ENCODE data around the gene RASA3. TPM values are rescaled to one million over a fixed set of nuclear protein-coding genes. Genes with fewer than 3 reads are reported as not detected.

The RASA3 gene
- total and polyA plus RNA-seq, 9 of the 15 experiments (the other 6 are each of a cell fraction or from before 2014, with no cell fraction given) = 0.72 to 25.3 (median 14.4) TPM

DNA sequence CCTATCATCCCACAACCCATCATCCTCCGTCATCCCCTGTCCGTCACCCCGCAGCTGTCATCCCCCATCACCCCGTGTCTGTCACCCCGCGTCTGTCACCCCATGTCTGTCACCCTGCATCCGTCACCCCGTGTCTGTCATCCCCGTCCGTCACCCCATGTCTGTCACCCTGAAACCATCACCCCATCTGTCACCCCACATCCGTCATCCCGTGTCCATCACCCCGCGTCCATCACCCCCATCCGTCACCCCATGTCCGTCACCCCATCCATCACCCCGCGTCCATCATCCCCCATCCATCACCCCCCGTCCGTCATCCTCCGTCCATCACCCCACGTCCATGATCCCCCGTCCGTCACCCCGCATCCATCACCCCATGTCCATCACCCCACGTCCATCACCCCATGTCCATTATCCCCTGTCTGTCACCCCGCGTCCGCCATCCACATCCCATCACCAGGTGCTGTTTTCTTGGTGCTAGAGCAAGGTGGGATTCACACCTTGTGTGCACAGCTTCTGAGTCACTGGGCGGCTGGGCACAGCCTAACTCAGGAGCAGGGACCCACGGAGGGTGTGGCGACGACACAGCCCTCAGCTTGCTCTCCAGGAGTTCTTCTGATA, 24.2 kb downstream of the RASA3 start:
- ATAC-seq = no peak
- no TSS peak for BruUV-seq (replicated peaks)
- TF ChIP-seq ZNF324 (CRISPR knock-in tag; IDR thresholded peaks at IDR 0.05) (no peak), TAF7 (tag; IDR thresholded peaks at IDR 0.05) (no peak), NFYB (IDR thresholded peaks at IDR 0.05; ENCODE audit: extremely low read depth, insufficient read length) (no peak), BRD4 (IDR thresholded peaks at IDR 0.05) (no peak), POLR2G (IDR thresholded peaks at IDR 0.05; ENCODE audit: low read depth, low read length) (no peak), MECOM (CRISPR knock-in tag; IDR thresholded peaks at IDR 0.05) (no peak), GTF2B (IDR thresholded peaks at IDR 0.05; ENCODE audit: extremely low read depth, insufficient read length) (no peak), JUNB (CRISPR knock-in tag; conservative IDR thresholded peaks at IDR 0.05) (no peak), ZNF644 (tag; IDR thresholded peaks at IDR 0.05; ENCODE audit: low read depth) (no peak), POLR3G (IDR thresholded peaks at IDR 0.05; ENCODE audit: extremely low read depth, insufficient read length, insufficient replicate concordance) (no peak), RERE (CRISPR knock-in tag; IDR thresholded peaks at IDR 0.05; ENCODE audit: borderline replicate concordance) (no peak), ARNT (IDR thresholded peaks at IDR 0.05) (no peak), ARHGAP35 (IDR thresholded peaks at IDR 0.05; ENCODE audit: partially characterized antibody) (peak; percentile 75), RBM25 (IDR thresholded peaks at IDR 0.05; ENCODE audit: low read depth, low read length, severe bottlenecking) (no peak), ADNP (tag; IDR thresholded peaks at IDR 0.05) (no peak)
- TF ChIP-seq, protein P1, sequence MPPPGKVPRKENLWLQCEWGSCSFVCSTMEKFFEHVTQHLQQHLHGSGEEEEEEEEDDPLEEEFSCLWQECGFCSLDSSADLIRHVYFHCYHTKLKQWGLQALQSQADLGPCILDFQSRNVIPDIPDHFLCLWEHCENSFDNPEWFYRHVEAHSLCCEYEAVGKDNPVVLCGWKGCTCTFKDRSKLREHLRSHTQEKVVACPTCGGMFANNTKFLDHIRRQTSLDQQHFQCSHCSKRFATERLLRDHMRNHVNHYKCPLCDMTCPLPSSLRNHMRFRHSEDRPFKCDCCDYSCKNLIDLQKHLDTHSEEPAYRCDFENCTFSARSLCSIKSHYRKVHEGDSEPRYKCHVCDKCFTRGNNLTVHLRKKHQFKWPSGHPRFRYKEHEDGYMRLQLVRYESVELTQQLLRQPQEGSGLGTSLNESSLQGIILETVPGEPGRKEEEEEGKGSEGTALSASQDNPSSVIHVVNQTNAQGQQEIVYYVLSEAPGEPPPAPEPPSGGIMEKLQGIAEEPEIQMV (tag; conservative IDR thresholded peaks at IDR 0.05; ENCODE audit: low read depth) = no peak

More for the DNA sequence above, 24.2 kb downstream of the RASA3 start:
- intact Hi-C loops (cut with micrococcal nuclease) (no loop called here), in situ Hi-C loops (cut with MboI) (no loop called here)
- no peak overlapping the region for H3K4me2 ChIP-seq (ENCODE audit: insufficient read depth, low read length)
- no peaks in the 10 kb centered on the region for H3K9me1 ChIP-seq (ENCODE audit: control insufficient read depth, insufficient read depth, low read length)
- H2AFZ ChIP-seq (ENCODE audit: low read depth, low read length) = no peak overlapping the region
- H3K4me3 ChIP-seq = no peak overlapping the region
- H3K9ac ChIP-seq (ENCODE audit: insufficient read depth in 1 of 2, low read depth in 2 of 2, low read length in 2 of 2) = no peak overlapping the region
- peaks cover 0 to 44% of the 10 kb centered on the region in 2 experiments; a peak in 2 of 5 replicates for H3K4me1 ChIP-seq (replicated peaks in 1 of 2; ENCODE audit: control insufficient read depth in 2 of 2, insufficient read depth in 2 of 2, low read length in 2 of 2)
- no peak for DNase-seq (ENCODE audit: extremely low read depth in 1 of 4, low spot score in 3 of 4)
- H3K27ac ChIP-seq (ENCODE audit: extremely low read depth, low read depth, low read length) = no peak overlapping the region
- POLR2A ChIA-PET = interaction anchor here (0.7 kb wide), 1 partner anchor 9 kb away, joined by 3 read pairs; no protein-coding TSS in a partner anchor
- H3K27me3 ChIP-seq (ENCODE audit: control insufficient read depth in 2 of 2, insufficient read depth in 2 of 2, low read length in 2 of 2) = no peaks in the 10 kb centered on the region
- CTCF ChIA-PET (ENCODE audit: low intra/inter-chr PET ratio) = no interaction called here
- FAIRE-seq = no peak
- H3K9me3 ChIP-seq (replicated peaks; ENCODE audit: control insufficient read depth, insufficient read depth, low read depth, low read length) = no peaks in the 10 kb centered on the region
- 98% methylated on average over 5 of the region's 33 CpGs for WGBS (ENCODE audit: insufficient coverage, low coverage, missing lambda C conversion rate)
- H3K79me2 ChIP-seq (ENCODE audit: control insufficient read depth, insufficient read depth, low read length) = peaks cover 45% of the 10 kb centered on the region
- no peaks in the 10 kb centered on the region for H4K20me1 ChIP-seq (replicated peaks; ENCODE audit: control insufficient read depth, insufficient read depth, low read length)
- no peaks in the 10 kb centered on the region for H3K36me3 ChIP-seq (ENCODE audit: control insufficient read depth, insufficient read depth, low read length)

Measured in K562 (cell line).